GM19240 (cell line): ENCODE measurements around the gene MAP2K3.
"Not testable (repeated sequence)": the region's sequence is repeated elsewhere in the genome, so short reads cannot be mapped to it uniquely, and the experiment has no call there.

Source experiments
- DNase-seq: peaks from one replicate; pipeline ENCODE4 v3.0.0; 2011; ENCODE audit warnings: low spot score; ENCODE audit not compliant: insufficient read length

MAP2K3 gene

DNA sequence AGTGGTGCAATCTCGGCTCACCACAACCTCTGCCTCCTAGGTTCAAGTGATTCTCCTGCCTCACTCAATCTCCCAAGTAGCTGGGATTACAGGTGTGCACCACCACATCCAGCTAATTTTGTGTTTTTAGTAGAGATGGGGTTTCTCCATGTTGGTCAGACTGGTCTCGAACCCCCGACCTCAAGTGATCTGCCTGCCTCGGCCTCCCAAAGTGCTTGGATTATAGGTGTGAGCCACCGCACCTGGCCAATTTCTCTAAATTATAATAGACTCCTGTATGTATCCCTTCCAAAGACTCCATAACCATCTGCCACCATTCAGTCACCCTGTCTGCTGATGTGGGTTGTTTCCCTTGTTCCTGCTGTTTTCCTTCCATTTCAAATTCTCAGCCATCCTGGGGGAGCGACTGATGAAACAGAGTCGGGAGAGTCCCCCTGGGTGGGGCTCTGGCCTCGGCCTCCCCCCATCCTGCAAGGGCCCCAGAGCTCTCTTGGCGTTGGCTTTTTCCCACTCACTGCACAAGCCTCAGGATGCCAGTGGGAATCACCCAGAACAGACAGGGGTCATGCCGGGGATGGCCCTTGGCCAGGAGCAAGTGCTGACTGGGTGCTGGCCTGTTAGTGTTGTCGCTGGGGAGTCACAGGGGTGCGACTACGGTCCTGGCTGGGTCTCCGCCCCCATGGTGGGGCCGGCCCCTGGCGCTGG lies 25.7 kb downstream of the MAP2K3 start:
- not testable (repeated sequence) for DNase-seq

- not testable (repeated sequence) for DNase-seq
These were observed 26.5 kb downstream of the MAP2K3 start for GRCh38 chr17:21310766-21311602.

- DNase-seq, result no peak
These were observed 28.8 kb downstream of the MAP2K3 start for GRCh38 chr17:21313320-21313719.

DNA sequence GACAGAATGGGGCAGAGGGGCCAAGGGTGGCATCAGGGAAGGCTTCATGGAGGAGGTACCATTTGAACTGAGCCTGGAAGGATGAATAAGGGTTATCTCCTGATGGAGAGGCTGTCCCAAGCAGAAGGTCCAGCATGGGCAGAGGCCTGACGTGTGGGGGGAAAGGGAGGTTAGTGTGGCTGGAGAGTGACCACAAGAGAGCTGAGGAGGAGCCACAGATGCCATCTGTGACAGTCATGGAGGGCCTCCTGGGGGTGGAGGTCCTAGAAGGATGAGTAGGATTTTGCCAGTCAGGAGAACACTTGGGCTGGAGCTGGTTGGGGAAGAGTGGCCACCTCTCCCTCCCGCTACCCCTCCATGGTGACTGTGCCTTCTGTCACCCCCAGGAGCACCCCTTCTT lies 29.2 kb downstream of the MAP2K3 start:
- not testable (repeated sequence) for DNase-seq

GRCh38 chr17:21314261-21314664 lies 29.8 kb downstream of the MAP2K3 start:
- DNase-seq, result not testable (repeated sequence)

GRCh38 chr17:21314701-21315111 lies 30.2 kb downstream of the MAP2K3 start:
- DNase-seq, result not testable (repeated sequence)

DNA sequence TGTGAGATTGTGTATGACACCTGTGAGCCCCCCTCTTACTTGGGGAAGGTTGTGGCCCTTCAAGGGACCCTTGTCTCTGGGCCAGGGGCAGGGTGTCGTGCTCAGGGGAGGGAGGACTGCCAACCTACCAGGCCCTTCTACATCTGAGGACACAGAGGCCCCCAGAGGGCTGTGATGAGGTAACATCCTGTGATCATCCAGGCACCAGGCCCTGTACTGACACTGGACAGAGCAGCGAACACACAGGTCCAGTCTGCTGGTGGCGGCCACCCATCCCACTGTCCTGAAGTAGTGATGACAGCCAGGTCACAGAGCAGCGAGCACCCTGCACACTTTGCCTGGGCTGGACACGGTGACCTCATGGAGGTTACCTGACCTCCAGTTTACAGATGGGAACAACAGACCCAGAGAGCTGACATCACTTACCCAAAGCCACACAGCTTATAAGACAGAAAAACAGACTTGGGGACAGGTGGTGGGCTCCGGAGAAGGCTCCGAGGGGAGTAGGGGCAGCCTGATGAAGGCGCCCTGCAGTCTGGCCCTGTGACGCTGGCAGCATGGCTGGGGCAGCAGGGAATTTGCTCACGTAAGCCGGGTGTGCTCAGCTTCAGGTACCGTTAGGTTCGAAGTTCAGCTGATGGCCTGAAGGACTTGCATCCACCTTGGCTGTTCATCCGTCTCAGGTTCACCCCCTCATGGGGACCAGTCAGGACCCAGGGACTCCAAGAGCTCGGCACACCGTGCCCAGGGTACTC lies 30.9 kb downstream of the MAP2K3 start:
- not testable (repeated sequence) for DNase-seq

GRCh38 chr17:21316212-21316886 lies 31.8 kb downstream of the MAP2K3 start:
- not testable (repeated sequence) for DNase-seq

GRCh38 chr17:21316887-21317500 lies 32.5 kb downstream of the MAP2K3 start:
- DNase-seq, result not testable (repeated sequence)

DNA sequence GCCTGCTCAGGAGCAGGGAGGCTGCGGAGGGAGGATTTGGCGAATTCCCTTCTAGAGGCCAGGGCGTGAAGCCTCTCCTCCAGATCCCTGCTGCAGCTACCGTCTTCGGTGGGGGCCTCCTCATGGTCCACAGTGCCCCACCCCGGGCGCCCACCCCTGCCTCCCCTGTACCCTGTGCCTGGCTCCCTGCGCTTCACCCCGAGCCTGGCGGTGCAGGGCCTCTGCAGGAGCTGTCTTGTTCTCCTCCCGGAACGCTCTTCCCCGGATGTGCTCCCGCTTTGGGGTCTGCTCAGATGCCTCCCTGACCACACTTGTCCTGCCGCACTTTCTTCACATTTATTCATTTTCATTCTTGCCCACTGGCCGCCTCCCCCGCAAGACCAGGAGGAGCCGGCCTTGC lies 33.3 kb downstream of the MAP2K3 start:
- DNase-seq, result not testable (repeated sequence)

DNA sequence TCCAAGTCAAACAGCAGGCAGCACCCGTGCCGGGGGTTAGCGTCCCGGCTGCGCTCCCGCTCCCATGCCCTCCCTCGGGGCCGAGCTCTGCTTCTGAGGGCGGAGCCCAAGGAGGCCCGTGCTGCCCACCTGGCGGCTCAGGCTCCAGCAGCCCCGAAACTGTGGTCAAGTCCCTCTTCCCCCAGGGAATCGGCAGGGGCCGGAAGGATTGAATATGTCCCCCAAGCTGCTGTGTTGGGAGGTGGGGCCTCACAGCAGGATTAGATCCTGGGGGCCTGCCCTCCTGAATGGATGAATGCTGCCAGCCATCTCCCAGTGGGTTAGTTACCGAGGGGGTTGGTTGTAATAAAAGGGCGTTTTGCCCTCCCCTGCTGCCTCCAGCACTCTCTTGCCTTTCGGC lies 33.9 kb downstream of the MAP2K3 start:
- DNase-seq, result no peak

GRCh38 chr17:21318856-21319255 lies 34.3 kb downstream of the MAP2K3 start:
- DNase-seq, result not testable (repeated sequence)

- DNase-seq, result not testable (repeated sequence)
These were observed 34.7 kb downstream of the MAP2K3 start for GRCh38 chr17:21319256-21319655.

DNA sequence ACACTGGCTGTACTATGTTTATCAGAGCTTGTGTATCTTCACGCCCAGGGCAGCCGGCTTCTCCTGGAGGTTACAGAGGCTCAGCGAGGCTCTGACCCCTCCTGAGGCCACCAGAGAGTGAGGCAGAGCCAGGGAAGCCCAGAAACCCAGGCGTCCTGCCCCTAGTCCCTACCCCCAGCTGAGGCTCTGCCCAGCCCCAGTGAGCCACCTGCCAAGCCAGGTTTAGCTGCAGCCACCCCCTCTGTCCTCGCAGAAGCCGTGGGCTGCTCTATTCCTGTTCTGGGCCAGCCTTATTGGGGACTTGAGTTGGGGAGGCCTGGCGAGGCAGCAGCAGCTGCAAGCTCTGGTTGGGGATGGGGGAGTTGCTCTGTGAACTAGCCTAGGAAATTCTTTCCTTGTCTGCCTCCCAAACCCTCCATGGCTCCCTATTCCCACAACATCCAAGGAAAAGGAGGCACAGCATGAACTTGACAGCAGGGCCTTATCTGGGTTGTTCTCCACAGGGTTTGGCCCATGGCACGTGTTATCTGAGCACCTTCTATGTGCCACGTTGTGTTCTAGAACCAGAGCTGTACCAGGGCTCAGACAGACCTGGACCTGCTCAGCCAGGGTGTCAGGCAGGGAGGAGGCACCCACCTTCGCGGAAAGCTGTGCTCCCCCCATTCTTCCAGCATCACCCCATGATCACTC lies 35.3 kb downstream of the MAP2K3 start:
- DNase-seq, result not testable (repeated sequence)

DNA sequence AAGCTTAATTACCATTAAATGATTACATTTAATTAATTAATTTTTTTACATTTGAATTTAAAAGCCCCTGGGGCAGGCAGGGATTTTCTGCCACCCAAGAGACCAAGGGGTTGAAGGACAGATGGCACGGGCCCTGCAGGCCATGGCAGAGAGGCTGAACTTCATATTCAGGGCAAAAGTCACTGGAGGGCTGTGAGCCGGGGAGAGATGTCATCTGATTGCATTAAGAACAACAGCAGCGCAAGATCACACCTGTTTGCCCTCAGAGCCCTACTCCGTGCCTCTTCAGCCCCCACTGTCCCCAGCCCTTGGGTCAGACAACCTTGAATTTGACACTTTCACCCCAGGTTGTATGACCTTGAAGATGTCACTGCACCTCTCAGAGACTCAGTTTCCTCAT lies 35.9 kb downstream of the MAP2K3 start:
- not testable (repeated sequence) for DNase-seq

GRCh38 chr17:21321061-21321460 lies 36.5 kb downstream of the MAP2K3 start:
- not testable (repeated sequence) for DNase-seq

DNA sequence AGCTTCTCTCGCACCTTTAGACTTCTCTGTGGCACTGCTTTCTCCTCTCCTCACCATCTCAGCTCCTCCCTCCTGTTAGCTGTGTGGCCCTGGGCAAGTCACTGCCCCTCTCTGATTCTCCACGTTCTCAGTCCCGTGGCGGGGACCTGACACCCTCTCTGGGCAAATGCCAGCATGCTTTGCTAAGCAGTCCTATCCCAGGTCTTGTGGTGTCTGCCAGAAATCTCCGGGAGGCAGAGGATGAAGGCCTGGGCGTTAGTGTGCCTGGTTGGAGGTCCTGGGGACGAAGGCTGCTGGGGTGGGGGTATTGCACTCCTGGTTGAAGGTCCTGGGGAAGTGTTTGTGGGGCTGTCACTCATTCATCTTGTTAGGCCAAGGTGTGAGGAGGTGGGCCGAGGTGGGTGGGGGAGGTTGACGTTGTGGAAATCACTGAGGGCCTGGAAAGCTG lies 37.3 kb downstream of the MAP2K3 start:
- DNase-seq, result not testable (repeated sequence)

DNA sequence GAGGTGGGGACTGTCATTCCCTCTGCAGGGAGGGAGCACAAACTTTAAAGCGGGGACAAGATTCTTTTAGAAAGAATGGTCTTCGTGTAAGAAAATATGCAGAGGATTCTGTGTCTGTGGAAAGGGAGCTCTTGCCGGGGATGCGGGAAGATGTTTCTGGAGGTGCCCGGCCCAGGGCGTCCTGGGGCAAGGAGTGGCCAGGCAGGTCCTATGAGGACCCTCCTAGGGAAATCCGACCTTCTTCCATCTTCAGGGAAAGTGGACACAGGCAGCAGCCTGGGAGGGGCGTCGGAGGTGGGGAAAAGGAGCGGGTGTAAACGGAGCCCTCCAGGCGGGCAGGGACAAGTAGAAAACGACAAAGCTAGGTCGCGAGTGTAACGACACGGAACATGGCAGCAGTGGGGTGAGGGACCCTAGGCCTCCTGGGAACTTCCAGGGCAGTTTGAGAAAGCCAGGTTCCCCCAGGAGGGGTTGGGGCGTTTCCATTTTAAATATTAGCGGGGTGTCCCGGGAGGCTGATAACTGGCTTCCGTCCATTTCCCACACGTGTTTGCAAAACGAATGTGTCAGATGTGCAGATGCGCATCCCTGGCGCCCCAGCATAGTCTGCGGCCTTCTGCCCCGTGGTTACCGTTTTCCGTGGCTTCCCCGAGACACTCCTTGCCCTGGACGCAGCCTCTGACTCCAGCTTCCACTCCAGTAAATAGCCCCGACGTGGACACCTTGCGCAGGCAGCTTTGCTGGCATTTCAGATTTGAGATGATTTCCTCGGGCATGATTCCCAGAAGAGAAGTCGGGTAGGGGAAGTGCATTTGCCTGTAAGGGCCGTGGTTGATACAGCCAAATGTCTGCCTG lies 39.0 kb downstream of the MAP2K3 start:
- not testable (repeated sequence) for DNase-seq

- not testable (repeated sequence) for DNase-seq
These were observed 40.2 kb downstream of the MAP2K3 start for GRCh38 chr17:21324741-21325140.
